HG02759 (cell line): ENCODE measurements around the gene SMCR8.
"Not testable (repeated sequence)": the region's sequence is repeated elsewhere in the genome, so short reads cannot be mapped to it uniquely, and the experiment has no call there.

Experiments
- ATAC-seq: cut with Tn5 transposase; IDR thresholded peaks from one replicate; pipeline ENCODE4 v1.9.1; 2021; ENCODE audit warnings: mild to moderate bottlenecking, moderate library complexity; ENCODE audit not compliant: unreplicated experiment

SMCR8 gene, protein sequence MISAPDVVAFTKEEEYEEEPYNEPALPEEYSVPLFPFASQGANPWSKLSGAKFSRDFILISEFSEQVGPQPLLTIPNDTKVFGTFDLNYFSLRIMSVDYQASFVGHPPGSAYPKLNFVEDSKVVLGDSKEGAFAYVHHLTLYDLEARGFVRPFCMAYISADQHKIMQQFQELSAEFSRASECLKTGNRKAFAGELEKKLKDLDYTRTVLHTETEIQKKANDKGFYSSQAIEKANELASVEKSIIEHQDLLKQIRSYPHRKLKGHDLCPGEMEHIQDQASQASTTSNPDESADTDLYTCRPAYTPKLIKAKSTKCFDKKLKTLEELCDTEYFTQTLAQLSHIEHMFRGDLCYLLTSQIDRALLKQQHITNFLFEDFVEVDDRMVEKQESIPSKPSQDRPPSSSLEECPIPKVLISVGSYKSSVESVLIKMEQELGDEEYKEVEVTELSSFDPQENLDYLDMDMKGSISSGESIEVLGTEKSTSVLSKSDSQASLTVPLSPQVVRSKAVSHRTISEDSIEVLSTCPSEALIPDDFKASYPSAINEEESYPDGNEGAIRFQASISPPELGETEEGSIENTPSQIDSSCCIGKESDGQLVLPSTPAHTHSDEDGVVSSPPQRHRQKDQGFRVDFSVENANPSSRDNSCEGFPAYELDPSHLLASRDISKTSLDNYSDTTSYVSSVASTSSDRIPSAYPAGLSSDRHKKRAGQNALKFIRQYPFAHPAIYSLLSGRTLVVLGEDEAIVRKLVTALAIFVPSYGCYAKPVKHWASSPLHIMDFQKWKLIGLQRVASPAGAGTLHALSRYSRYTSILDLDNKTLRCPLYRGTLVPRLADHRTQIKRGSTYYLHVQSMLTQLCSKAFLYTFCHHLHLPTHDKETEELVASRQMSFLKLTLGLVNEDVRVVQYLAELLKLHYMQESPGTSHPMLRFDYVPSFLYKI

DNA sequence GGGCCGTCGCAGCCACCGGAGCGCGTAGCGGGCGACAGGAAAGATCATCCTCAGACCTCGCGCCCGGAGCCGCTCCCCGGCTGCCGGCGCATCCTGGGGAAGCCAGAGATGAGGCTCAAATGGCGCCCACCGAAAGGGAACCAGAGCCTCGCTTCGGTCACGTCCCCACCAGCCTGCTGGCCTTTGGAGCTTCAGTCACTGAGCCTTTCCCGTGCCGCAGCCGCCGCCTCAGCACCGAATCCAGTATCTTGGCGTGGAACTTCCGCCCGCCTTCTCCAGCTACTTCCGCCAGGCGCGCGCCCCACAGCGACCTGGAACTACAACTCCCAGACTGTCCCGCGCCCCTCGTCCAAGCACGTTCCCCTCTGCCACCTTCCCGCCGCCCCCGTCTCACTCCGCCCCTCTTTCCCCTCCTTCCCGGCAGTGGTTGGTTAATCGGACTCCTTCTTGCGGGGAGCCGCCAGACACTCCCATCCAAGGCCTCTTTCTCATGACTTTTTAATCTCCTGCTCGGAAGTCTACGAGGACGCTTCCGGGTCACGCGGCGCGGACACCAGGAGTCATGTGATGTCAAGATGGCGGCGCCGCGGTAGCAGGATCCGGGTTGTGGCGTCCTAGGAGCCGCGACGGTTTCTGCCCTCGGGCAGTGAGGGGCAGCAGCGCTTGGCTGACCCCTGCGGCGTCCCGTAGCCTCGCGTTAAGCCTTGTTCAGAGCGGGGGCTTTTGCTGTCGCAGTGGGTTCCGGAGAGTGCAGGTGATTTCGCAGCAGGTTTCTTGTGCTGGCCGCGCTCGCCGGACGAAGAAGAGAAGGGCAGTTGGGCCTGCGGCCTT lies at the start of gene SMCR8, which contains the start of gene TOP3A:
Gene SMCR8 (plus strand): TSS at position 563 of the 831 bp plus-strand sequence. CDS start 497 bp downstream, outside the sequence.
Gene TOP3A (minus strand): TSS at position 264 of the 831 bp plus-strand sequence. CDS start 216 bp downstream, at position 48.
- ATAC-seq, result peak; percentile 87

DNA sequence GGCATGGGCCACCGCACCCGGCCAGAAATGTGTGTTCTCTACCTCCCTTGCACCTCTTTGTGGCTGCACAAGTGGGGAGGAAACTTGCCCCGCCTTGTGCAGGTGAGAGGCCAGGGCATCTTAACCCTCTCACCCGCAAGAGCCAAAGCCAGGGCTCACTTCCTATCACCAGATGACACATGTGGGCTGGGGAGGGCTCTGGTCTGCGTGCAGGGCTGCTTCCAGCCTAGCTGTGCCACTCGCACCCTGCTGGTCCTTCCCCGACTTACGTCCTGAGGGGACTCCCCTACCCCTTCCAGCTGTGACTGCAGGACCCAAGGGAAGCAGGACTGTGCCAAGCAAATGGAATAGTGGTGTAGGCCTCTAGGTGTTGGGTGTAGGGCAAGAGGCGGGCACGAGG lies 47.7 kb upstream of the SMCR8 start:
- no peak for ATAC-seq

DNA sequence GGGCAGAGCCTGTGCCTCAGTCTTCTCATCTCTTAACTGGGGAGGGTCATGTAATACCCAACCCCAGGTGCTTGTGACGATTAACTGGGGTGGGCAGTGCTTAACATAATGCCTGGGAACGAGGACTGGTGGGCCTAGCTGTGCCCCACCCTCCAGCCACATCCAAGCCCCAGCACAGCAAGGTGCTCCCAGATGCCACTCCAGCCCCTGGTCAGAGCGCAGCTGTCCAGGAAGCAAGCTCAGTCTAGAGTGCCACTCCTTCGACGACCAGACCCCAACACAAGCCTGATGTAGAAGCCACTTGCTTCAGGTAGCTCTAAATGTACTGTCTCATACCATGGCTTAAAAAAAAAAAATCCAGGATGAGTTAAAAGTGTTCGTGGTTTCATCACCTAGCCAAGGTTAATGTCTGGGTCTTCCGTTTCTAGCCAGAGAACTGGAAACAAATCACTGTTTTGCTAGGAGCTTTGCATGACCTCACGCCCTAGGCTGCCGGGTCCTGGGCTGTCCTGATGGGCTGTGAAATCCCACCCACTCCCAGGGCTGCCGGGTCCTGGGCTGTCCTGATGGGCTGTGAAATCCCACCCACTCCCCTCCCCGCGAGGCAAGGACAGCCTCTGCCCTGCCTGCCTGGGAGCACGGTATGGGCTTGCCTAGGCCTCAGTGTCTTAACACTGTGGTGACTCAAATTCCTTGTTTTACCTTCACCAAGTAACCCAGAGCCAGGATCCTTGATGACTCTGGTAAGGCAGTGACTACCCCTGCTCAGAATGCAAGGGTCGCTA lies 47.0 kb upstream of the SMCR8 start:
- ATAC-seq, result no peak

DNA sequence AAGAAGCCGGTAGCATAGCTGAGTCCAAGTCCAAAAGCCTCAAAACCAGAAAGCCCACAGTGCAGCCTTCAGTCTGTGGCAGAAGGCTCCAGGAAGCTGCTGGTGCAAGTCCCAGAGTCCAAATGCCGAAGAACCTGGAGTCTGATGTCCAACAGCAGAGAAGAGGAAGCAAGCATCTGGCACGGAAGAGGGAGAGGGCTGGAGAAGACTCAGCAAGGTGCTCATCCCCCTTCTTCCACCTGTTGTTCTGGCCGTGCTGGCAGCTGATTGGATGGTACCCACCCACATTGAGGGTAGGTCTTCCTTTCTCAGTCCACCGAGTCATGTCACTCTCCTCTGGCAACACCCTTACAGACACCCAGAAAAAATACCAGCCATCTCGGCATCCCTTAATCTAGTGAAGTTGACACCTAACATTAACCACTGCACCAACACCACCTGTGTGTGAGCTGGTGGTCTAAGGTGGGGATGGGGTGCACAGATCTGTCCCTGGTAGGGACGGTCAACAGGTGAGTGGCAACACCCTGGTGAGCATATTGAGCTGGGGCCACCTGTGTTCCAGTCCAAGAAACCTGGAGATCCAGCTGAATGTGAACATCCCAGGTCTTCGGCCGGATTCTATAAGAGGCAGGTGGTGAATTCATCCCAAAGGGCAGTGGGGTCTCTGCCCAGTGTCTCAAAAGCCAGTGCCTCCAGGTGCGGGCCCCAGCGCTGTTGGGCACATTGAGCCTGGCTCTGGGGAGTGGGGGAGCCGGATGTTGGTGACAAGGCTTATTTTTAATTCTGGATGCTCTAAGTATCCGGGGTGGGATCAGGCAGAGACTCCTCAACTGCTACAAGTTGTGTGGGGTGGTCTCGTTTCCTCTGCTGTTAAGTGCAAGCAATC lies 44.8 kb upstream of the SMCR8 start:
- no peak for ATAC-seq

DNA sequence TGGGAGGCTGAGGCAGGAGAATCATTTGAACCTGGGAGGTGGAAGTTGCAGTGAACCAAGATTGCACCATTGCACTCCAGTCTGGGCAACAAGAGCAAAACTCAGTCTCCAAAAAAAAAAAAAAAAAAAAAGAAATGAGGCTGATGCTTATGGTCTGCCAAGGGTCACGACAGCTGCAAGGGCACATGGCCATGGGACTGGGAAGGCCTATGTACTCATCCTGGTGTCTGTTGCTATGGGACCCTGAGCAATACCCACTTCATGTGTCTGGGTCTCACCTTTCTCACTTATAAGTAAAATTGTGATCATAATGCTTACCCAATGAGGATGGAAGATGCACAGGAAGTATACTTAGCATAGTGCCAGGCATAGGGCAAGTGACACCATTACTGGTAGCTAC lies 38.0 kb upstream of the SMCR8 start:
- no peak for ATAC-seq

DNA sequence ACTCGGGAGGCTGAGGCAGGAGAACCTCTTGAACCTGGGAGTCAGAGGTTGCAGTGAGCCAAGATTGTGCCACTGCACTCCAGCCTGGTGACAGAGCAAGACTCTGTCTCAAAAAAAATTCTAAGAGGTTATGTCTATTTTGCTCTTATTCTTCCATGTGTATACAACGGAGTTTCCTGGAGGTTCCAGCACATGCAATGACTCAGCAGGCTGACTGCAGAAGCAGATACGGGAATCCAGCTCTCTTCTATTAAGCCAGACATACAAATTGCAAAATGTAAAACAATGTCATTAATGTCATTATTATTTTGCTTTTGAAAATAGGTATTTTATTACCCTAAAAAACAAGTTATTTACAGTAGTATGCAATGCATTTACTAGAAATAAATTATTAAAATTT lies 36.2 kb upstream of the SMCR8 start:
- no peak for ATAC-seq

DNA sequence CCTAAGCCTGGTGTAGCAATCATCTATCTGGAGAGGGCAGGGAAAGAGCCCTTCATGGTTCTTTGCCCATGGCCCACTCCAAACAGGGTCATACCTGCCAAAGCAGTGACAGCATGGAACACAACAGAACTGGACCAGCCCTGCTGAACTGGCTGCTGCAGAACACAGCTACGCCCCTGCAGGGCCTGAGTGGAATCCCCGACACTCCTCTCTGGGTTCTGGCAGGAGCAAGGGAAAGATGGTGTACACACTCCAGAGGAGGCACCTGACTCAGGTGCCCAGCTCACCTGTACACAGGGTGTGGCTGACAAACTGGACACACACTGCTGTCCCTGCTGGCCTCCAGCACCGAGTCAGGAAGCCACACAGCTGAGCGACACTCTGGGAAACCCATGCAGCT lies 34.8 kb upstream of the SMCR8 start:
- no peak for ATAC-seq

DNA sequence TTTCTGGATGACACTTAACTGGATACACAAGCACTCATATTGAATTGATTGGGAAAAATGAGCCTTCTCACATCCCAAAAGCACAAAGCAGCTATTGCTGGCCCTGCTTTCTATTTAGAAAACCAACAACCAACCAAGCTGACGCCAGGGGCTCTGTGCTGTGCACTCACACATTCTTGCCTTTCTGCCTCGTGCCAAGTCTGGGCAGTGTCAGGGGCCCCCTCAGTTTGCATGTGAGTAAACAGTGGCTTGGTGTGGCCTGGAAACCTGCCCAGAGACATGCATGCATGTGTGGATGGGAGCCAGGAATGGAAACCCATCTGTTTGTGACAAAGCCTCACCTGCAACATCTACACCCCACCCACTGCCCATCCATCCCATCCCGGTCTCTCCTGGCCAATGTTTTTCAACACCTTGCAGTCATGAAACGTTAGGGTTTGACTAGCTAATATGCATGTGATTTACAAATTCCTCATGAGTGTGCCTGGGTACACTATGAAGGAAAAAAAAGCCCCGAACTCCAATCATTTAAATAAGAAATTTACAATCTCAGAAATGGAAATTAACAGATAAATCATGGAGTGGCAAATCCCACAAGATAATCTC lies 34.2 kb upstream of the SMCR8 start:
- no peak for ATAC-seq

DNA sequence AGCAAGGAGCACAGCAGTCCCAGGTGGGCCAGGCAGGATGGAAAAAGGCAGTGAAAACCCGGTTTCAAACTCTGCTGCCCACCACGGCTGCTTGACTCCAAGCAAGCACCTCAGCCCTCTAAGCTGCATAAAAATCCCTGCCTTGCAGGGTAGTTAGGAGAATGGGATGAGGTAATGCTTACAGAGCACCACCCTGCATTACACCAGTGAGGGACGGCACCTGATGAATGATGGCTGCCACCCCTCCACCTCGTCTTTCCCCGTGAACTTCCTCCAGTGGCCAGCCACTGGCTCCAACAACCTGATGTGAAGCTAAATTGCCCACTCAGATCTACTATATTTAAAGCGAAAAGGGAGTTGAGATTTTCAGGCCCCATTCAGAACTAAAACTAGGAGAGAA lies 33.3 kb upstream of the SMCR8 start:
- ATAC-seq, result no peak

DNA sequence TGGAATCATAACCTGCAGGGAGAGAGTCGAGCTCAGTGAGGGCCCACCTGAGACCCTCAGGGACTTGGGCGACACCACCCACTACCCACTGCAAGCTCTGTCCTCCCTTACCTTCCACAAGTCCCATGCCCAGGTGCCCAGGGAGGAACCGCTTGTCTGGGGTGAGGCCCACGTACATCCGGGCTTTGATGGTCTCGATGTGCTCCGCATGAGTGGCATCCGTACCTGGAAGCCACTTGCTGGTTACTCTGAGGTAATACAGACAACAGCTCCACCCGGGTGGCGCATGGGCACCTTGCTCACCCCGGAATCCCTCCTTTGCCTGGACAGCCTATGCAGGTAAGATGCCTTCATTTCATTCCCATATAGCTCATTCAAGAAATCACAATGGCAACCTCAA lies 29.8 kb upstream of the SMCR8 start:
- ATAC-seq, result no peak

DNA sequence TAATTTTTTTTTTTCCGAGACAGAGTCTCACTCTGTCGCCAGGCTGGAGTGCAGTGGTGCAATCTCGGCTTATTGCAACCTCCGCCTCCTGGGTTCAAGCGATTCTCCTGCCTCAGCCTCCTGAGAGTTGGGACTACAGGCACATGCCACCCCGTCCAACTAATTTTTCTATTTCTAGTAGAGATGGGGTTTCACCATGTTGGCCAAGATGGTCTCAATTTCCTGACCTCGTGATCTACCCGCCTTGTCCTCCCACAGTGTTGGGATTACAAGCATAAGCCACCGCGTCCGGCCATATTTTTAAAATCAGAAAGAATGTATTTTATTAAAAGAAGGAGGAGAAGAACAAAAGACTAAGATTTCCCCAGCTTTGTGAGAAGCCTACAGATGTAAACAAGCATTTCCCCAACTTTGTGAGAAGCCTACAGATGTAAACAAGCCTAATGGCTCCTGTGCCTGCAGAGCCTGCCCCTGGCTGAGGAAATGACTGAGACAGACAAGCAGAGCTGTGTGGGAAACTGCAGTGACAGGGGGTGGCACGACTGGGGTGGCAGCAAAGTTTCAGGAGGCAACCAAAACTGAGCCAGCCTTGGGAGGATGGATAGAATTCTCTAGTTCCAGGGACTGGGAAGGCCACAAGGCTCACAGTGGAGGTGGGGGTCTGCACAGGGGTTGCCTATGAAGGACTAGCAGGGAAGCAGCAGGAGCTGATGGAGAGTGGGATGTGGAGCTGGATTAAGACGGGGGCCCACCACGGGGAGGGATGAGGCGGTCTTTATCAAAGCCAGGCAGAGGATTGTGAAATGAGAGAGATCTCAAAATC lies 23.2 kb upstream of the SMCR8 start:
- no peak for ATAC-seq

DNA sequence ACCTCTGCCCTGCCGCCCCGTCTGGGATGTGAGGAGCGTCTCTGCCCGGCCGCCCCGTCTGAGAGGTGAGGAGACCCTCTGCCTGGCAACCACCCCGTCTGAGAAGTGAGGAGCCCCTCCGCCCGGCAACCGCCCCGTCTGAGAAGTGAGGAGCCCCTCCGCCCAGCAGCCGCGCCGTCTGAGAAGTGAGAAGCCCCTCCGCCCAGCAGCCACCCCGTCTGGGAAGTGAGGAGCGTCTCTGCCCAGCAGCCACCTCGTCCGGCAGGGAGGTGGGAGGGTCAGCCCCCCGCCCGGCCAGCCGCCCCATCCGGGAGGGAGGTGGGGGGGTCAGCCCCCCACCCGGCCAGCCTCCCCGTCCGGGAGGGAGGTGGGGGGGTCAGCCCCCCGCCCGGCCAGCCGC lies 17.0 kb upstream of the SMCR8 start:
- not testable (repeated sequence) for ATAC-seq

DNA sequence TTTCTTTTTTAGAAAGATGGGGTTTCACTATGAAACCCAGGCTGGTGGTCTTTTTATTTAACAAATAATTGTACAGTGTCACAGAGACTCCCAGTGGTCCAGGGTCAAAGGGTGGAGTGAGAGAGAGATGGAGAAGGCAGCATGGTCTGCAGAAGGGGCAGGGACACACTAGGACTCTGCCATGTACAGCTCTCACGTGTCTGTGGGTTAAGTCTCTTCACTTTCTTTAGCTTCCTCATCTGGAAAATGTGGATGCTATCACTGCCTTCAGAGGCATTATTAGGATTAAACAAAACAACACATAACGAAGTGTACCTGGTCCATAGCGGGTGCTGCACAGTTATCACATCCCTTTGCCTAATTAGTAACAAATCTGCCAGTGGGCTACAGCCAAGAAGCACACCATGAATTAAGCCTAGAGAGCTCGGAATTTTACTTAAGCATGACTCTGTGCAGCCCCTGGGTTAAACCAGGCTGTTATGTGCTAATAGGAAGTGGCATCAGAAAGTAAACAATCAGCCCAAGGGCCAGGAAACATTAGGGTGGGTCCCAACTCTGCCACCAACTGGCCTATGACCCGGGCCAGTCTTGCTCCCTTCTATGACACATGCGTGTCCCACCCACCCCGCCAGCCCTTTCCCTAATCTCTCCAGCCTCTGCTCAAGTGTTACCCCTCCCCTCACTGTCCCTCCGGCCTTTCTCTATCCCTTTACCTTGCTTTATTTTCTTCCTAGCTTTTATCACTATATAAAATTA lies 14.2 kb upstream of the SMCR8 start:
- ATAC-seq, result no peak

DNA sequence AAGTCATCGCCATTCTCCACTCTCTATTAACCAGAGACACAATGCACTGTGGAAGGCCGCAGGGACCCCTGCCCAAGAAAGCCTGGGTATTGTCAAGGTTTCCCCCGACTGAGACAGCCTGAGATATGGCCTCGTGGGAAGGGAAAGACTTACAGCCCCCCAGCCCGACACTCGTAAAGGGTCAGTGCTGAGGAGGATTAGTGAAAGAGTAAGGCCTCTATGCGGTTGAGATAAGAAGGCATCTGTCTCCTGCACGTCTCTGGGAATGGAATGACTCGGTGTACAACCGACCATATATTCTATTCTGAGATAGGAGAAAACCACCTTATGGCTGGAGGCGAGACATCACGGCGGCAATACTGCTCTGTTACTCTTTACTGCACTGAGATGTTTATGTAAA lies 11.9 kb upstream of the SMCR8 start:
- ATAC-seq, result not testable (repeated sequence)

DNA sequence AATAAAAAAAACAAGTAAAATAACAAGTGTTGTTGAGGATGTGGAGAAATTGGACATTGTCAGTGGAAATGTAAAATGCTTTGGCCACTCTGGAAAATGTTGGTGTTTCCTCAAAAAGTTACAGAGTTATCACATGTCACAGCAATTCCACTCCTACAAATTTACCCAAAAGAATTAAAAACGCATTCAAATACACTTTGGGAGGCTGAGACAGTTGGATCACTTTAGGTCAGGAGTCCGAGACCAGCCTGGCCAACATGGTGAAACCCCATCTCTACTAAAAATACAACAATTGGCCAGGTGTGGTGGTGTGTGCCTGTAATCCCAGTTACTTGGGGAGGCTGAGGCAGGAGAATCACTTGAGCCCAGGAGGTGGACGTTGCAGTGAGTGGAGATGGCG lies 5.9 kb upstream of the SMCR8 start:
- no peak for ATAC-seq

DNA sequence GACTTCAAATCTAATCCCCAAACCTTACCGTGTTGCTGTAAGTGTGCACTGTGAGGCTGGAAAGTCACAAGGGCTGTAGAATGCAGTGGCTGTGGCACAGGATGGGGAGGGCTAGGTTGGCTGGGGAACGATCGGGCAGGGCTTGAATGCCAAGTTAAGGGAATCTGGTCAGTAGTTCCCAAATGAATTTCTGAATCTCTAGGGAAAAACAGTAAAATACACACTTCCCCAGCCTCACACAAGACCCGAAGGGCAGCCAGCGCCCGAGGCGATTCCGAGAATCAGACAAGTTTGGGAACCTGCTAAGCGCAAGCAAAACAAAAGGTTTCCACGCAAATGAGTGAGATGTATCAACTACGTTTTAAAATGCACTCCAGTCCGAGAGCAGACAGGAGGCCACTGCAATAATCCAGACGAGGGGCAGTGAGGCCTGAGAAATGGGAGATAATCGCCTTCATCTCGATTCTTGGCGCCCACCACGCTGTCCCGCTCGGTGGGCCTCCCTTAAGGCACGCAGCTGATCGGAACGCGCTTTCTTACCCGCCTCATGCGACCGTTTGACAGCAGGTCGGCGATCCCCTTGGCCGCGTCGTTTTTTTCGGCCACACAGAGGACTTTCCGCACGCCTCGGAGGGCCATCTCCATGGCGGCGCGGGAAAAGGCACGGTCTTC lies 898 bp upstream of the SMCR8 start:
- no peak for ATAC-seq

DNA sequence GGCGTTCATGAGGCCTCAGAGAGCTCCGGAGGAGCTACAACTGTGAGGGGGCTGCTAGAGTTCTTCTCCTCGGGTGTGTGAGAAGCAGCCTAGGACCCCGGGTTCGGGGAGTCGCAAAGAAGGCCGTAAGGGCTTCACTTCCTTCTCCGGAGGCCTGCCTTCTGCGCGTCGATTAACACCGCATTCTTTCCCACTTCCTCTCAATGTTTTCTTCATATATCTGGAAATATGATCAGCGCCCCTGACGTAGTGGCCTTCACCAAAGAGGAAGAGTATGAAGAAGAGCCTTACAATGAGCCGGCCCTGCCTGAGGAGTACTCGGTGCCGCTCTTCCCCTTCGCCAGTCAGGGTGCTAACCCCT lies 449 bp downstream of the SMCR8 start:
- peak; percentile 2 for ATAC-seq
